Measurements from ENCODE around the gene KMT2C. TPM values are rescaled to one million over a fixed set of nuclear protein-coding genes. Genes with fewer than 3 reads are reported as not detected.

KMT2C gene
- total RNA-seq, 3 donors from 2014 or later (not counting 1 experiment from before 2014, with no cell fraction given) = 159 to 177 (median 167) TPM

DNA sequence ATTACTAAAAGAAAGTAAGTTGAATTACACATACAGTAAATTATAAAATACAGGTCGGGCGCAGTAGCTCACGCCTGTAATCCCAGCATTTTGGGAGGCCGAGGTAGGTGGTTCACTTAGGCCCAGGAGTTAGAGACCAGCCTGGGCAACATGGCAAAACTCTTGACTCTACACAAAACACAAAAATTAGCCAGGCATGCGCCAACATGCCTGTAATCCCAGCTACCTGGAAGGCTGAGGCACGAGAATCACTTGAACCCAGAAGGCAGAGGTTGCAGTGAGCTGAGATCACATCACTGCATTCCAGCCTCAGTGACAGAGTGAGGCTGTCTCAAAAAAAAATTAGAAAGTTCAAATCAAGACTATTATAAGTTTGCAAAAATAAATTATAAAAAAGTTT lies 235.4 kb downstream of the KMT2C start:
- Histone ChIP-seq H3K9me3 (ENCODE audit: control insufficient read depth, insufficient read depth, low read length) (no peaks in the 10 kb centered on the region), H3K4me3 (ENCODE audit: low read length) (no peak overlapping the region), H3K36me3 (ENCODE audit: control insufficient read depth, insufficient read depth, low read length) (peaks cover 48% of the 10 kb centered on the region), H3K4me1 (ENCODE audit: control insufficient read depth, insufficient read depth, low read length) (no peaks in the 10 kb centered on the region), H3K27ac (ENCODE audit: low read length) (no peak overlapping the region), H3K27me3 (ENCODE audit: control insufficient read depth, insufficient read depth, low read length) (no peaks in the 10 kb centered on the region)
- TF ChIP-seq, protein P1, sequence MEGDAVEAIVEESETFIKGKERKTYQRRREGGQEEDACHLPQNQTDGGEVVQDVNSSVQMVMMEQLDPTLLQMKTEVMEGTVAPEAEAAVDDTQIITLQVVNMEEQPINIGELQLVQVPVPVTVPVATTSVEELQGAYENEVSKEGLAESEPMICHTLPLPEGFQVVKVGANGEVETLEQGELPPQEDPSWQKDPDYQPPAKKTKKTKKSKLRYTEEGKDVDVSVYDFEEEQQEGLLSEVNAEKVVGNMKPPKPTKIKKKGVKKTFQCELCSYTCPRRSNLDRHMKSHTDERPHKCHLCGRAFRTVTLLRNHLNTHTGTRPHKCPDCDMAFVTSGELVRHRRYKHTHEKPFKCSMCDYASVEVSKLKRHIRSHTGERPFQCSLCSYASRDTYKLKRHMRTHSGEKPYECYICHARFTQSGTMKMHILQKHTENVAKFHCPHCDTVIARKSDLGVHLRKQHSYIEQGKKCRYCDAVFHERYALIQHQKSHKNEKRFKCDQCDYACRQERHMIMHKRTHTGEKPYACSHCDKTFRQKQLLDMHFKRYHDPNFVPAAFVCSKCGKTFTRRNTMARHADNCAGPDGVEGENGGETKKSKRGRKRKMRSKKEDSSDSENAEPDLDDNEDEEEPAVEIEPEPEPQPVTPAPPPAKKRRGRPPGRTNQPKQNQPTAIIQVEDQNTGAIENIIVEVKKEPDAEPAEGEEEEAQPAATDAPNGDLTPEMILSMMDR (IDR thresholded peaks at IDR 0.05) = no peak
- Mint-ChIP-seq H3K4me3 (no peak overlapping the region), H3K36me3 (peaks cover 10% of the 10 kb centered on the region), H3K27me3 (ENCODE audit: low read depth in 2 of 2) (no peaks in the 10 kb centered on the region), H3K4me1 (peaks cover 0 to 4% of the 10 kb centered on the region in 2 donors), H3K27ac (no peak overlapping the region), H3K9me3 (no peaks in the 10 kb centered on the region)
- no peak for DNase-seq
- 100% methylated on average over 6 of the region's 6 CpGs for WGBS (ENCODE audit: insufficient coverage)
- ATAC-seq = no peak
- intact Hi-C loops (cut with micrococcal nuclease) = no loop called here

DNA sequence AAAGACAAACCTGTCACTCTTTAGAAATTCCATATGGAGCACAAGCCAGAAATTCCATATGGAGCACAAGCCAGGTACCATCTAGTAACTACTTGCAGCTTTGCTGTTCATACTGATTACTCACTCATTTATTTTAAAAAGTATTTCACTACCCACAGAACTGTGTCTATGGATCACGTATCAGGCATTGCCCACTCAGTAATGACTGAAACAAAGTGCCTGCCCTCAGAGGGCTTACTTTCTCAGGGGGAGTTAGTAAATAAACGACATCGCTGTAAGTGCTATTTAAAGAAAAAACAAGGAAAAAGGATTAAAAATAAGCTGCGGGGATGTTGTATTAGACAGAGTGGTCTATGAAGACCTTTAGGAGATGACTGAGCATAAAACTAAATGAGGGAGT lies 239.4 kb downstream of the KMT2C start:
- WGBS (ENCODE audit: insufficient coverage) = 97% methylated on average over 4 of the region's 4 CpGs
- ATAC-seq = no peak
- Histone ChIP-seq H3K9me3 (ENCODE audit: control insufficient read depth, insufficient read depth, low read length) (no peaks in the 10 kb centered on the region), H3K27ac (ENCODE audit: low read length) (no peak overlapping the region), H3K36me3 (ENCODE audit: control insufficient read depth, insufficient read depth, low read length) (peaks cover 52% of the 10 kb centered on the region), H3K4me3 (ENCODE audit: low read length) (no peak overlapping the region), H3K4me1 (ENCODE audit: control insufficient read depth, insufficient read depth, low read length) (no peaks in the 10 kb centered on the region), H3K27me3 (ENCODE audit: control insufficient read depth, insufficient read depth, low read length) (no peaks in the 10 kb centered on the region)
- no peak for DNase-seq
- H3K4me3 Mint-ChIP-seq = no peak overlapping the region
- H3K36me3 Mint-ChIP-seq = peaks cover 19% of the 10 kb centered on the region
- no peaks in the 10 kb centered on the region for H3K9me3 Mint-ChIP-seq
- intact Hi-C loops (cut with micrococcal nuclease) = no loop called here
- H3K4me1 Mint-ChIP-seq = peaks cover 0 to 4% of the 10 kb centered on the region in 2 donors
- no peak overlapping the region for H3K27ac Mint-ChIP-seq
- TF ChIP-seq, protein P1 (IDR thresholded peaks at IDR 0.05) = no peak
- no peaks in the 10 kb centered on the region for H3K27me3 Mint-ChIP-seq (ENCODE audit: low read depth in 2 of 2)

DNA sequence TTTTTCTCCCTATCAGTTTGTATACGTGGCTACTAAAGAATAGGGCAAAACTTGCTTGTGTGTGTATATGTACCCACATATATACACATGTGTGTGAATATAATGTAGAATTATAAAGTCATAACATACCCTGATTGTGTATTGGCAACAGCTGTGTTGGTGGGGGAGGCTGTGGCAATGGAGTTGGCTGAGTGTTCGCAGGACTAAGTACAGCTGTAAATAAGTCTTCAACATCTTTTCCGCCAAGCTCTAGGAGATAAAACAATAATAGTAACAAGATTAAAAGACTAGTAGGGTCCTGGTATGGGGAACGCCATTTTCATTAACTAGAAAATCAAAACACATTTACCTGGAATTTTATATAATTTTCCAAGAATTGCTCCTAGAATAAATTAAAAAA lies 241.9 kb downstream of the KMT2C start:
- no peaks in the 10 kb centered on the region for H3K27me3 ChIP-seq (ENCODE audit: control insufficient read depth, insufficient read depth, low read length)
- no peak for ATAC-seq
- H3K4me3 ChIP-seq (ENCODE audit: low read length) = no peak overlapping the region
- Mint-ChIP-seq H3K27ac (no peak overlapping the region), H3K27me3 (ENCODE audit: low read depth in 2 of 2) (no peaks in the 10 kb centered on the region), H3K4me3 (no peak overlapping the region), H3K36me3 (peaks cover 19% of the 10 kb centered on the region), H3K4me1 (no peaks in the 10 kb centered on the region), H3K9me3 (no peaks in the 10 kb centered on the region)
- H3K4me1 ChIP-seq (ENCODE audit: control insufficient read depth, insufficient read depth, low read length) = no peaks in the 10 kb centered on the region
- intact Hi-C loops (cut with micrococcal nuclease) = no loop called here
- no peak for DNase-seq
- H3K36me3 ChIP-seq (ENCODE audit: control insufficient read depth, insufficient read depth, low read length) = peaks cover 63% of the 10 kb centered on the region
- 83% methylated on average over 1 of the region's 4 CpGs for WGBS (ENCODE audit: insufficient coverage)
- TF ChIP-seq, protein P1 (IDR thresholded peaks at IDR 0.05) = no peak
- H3K27ac ChIP-seq (ENCODE audit: low read length) = no peak overlapping the region
- H3K9me3 ChIP-seq (ENCODE audit: control insufficient read depth, insufficient read depth, low read length) = no peaks in the 10 kb centered on the region

DNA sequence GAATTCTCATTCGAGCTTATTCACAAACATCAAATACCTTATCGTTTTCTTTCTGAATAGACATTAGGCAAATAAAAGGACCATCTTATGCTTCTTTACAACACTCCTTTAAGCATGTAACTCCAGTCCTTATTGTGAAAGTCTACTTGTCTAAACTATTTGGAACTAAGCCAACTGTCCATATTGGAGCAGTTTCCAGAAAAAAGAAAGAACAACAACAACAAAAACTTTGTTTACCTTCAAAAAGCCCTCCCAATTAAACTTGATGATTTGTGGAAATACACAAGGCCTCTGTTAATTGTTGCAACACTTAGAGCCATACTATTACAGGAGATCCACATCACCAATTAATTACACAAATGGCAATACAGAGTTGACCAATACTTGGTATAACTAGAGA lies 246.7 kb downstream of the KMT2C start:
- peaks cover 68% of the 10 kb centered on the region for H3K36me3 ChIP-seq (ENCODE audit: control insufficient read depth, insufficient read depth, low read length)
- no peaks in the 10 kb centered on the region for H3K27me3 ChIP-seq (ENCODE audit: control insufficient read depth, insufficient read depth, low read length)
- intact Hi-C loops (cut with micrococcal nuclease) = no loop called here
- H3K4me1 Mint-ChIP-seq = no peaks in the 10 kb centered on the region
- ATAC-seq = no peak
- DNase-seq = no peak
- H3K4me1 ChIP-seq (ENCODE audit: control insufficient read depth, insufficient read depth, low read length) = no peaks in the 10 kb centered on the region
- H3K27me3 Mint-ChIP-seq (ENCODE audit: low read depth in 2 of 2) = no peaks in the 10 kb centered on the region
- peaks cover 18% of the 10 kb centered on the region for H3K36me3 Mint-ChIP-seq
- H3K4me3 ChIP-seq (ENCODE audit: low read length) = no peak overlapping the region
- H3K27ac ChIP-seq (ENCODE audit: low read length) = no peak overlapping the region
- 97% methylated on average over 2 of the region's 2 CpGs for WGBS (ENCODE audit: insufficient coverage)
- no peak overlapping the region for H3K27ac Mint-ChIP-seq
- no peak overlapping the region for H3K4me3 Mint-ChIP-seq
- H3K9me3 Mint-ChIP-seq = no peaks in the 10 kb centered on the region
- no peaks in the 10 kb centered on the region for H3K9me3 ChIP-seq (ENCODE audit: control insufficient read depth, insufficient read depth, low read length)
- TF ChIP-seq, protein P1 (IDR thresholded peaks at IDR 0.05) = no peak

Data from natural killer cell (primary cell).